Ascending aorta (tissue), 2 donors: ENCODE results near the gene MCF2L. TPM values are rescaled to one million over a fixed set of nuclear protein-coding genes. Genes with fewer than 3 reads are reported as not detected.

Source experiments
- DNase-seq, 2 donors: peaks; one replicate each; pipeline ENCODE4 v3.0.0-alpha.2; 2019; ENCODE audit warnings: low spot score in 2 of 2
- H3K27ac ChIP-seq, 2 donors: fragments of 200-600 bp; sonication (generic); one replicate each; pipeline ENCODE4 v1.5.1; 2016 to 2017; ENCODE audit warnings: mild to moderate bottlenecking in 1 of 2
- H3K27me3 ChIP-seq: fragments of 200-600 bp; sonication (generic); one replicate; pipeline ENCODE4 v1.5.1; 2017
- H3K36me3 ChIP-seq, 2 donors: fragments of 200-600 bp; sonication (generic); one replicate each; pipeline ENCODE4 v1.5.1; 2016
- H3K4me1 ChIP-seq, 2 donors: fragments of 200-600 bp; sonication (generic); one replicate each; pipeline ENCODE4 v1.5.1; 2016 to 2017; ENCODE audit warnings: mild to moderate bottlenecking in 1 of 2
- H3K4me3 ChIP-seq, 2 donors: fragments of 200-600 bp; sonication (generic); one replicate each; pipeline ENCODE4 v1.5.1; 2016 to 2017; ENCODE audit warnings: mild to moderate bottlenecking in 1 of 2
- H3K9me3 ChIP-seq, 2 donors: fragments of 200-600 bp; sonication (generic); one replicate each; pipeline ENCODE4 v1.5.1; 2016
- CTCF ChIP-seq, 3 experiments: fragments of 200-600 bp in 2 of 3; fragments of 450-650 bp in 1 of 3; sonication (generic) in 2 of 3; IDR thresholded peaks; one replicate each; pipeline ENCODE4 v1.5.1; 2016 to 2019; ENCODE audit warnings: antibody characterized with exemption in 3 of 3, mild to moderate bottlenecking in 1 of 3, moderate library complexity in 1 of 3
- intact Hi-C: fragments of 100-400 bp; cut with DNase I; formaldehyde crosslinking; loops from one replicate; pipeline ENCODE4 v1.15.1; 2023
- total RNA-seq: library from RNA; depleted of rRNA; stranded (reverse); fragments of >200 nt; gene quantifications from one replicate; pipeline ENCODE4 v1.1.0, GENCODE V29; 2016

MCF2L gene
- total RNA-seq, 1 donor from 2014 or later, result 112 TPM

GRCh38 chr13:113084943-113085540 is 116.0 kb downstream of the MCF2L start:
- intact Hi-C loops, result no loop called here
- Histone ChIP-seq H3K27me3 (no peaks in the 10 kb centered on the region), H3K9me3 (no peaks in the 10 kb centered on the region), H3K27ac (no peak overlapping the region), H3K4me1 (no peaks in the 10 kb centered on the region), H3K36me3 (peaks cover 14% of the 10 kb centered on the region in 2 donors), H3K4me3 (no peak overlapping the region)
- DNase-seq, result no peak
- TF ChIP-seq CTCF (IDR thresholded peaks at IDR 0.05), result no peak

GRCh38 chr13:113086031-113086750 is 117.2 kb downstream of the MCF2L start:
- Histone ChIP-seq H3K27me3 (no peaks in the 10 kb centered on the region), H3K9me3 (no peaks in the 10 kb centered on the region), H3K27ac (no peak overlapping the region), H3K4me3 (no peak overlapping the region), H3K36me3 (peaks cover 14 to 15% of the 10 kb centered on the region in 2 donors), H3K4me1 (no peaks in the 10 kb centered on the region)
- no peak for DNase-seq
- intact Hi-C loops, result no loop called here
- TF ChIP-seq CTCF (IDR thresholded peaks at IDR 0.05), result no peak

GRCh38 chr13:113086991-113087922 is 118.2 kb downstream of the MCF2L start:
- intact Hi-C loops, result no loop called here
- H3K27ac ChIP-seq, result no peak overlapping the region
- no peaks in the 10 kb centered on the region for H3K27me3 ChIP-seq
- peaks cover 14 to 15% of the 10 kb centered on the region in 2 donors for H3K36me3 ChIP-seq
- no peaks in the 10 kb centered on the region for H3K4me1 ChIP-seq
- H3K9me3 ChIP-seq, result no peaks in the 10 kb centered on the region
- DNase-seq, result no peak
- no peak for TF ChIP-seq CTCF (IDR thresholded peaks at IDR 0.05)
- no peak overlapping the region for H3K4me3 ChIP-seq

GRCh38 chr13:113087923-113088690 is 119.1 kb downstream of the MCF2L start:
- intact Hi-C loops, result no loop called here
- Histone ChIP-seq H3K9me3 (no peaks in the 10 kb centered on the region), H3K4me1 (no peaks in the 10 kb centered on the region), H3K4me3 (no peak overlapping the region), H3K36me3 (peaks cover 14 to 15% of the 10 kb centered on the region in 2 donors), H3K27ac (no peak overlapping the region), H3K27me3 (no peaks in the 10 kb centered on the region)
- DNase-seq, result no peak
- TF ChIP-seq CTCF (IDR thresholded peaks at IDR 0.05), result no peak

GRCh38 chr13:113088691-113089020 is 119.6 kb downstream of the MCF2L start:
- Histone ChIP-seq H3K4me3 (no peak overlapping the region), H3K27me3 (no peaks in the 10 kb centered on the region), H3K9me3 (no peaks in the 10 kb centered on the region), H3K4me1 (no peaks in the 10 kb centered on the region), H3K36me3 (peaks cover 14 to 15% of the 10 kb centered on the region in 2 donors), H3K27ac (no peak overlapping the region)
- DNase-seq, result no peak
- TF ChIP-seq CTCF (IDR thresholded peaks at IDR 0.05), result no peak
- intact Hi-C loops, result no loop called here
